ENCODE data around the gene CLSTN2. TPM values are rescaled to one million over a fixed set of nuclear protein-coding genes. Genes with fewer than 3 reads are reported as not detected.

Gene CLSTN2
- polyA plus RNA-seq, 2 donors = 0.20 TPM

- Histone ChIP-seq H3K4me1 (ENCODE audit: control insufficient read depth in 2 of 2, insufficient read depth in 2 of 2, low read length in 1 of 2) (no peaks in the 10 kb centered on the region), H3K27ac (ENCODE audit: low read depth in 2 of 2, low read length in 1 of 2) (no peak overlapping the region), H3K9me3 (ENCODE audit: control insufficient read depth in 2 of 2, insufficient read depth in 1 of 2, low read depth in 1 of 2, low read length in 1 of 2) (no peaks in the 10 kb centered on the region), H3K4me3 (ENCODE audit: low read depth in 1 of 2, low read length in 2 of 2) (no peak overlapping the region), H3K27me3 (ENCODE audit: control insufficient read depth in 1 of 2, insufficient read depth in 2 of 2, low read length in 2 of 2) (peaks cover 0 to 7% of the 10 kb centered on the region in 2 donors), H3K36me3 (ENCODE audit: control insufficient read depth in 2 of 2, insufficient read depth in 2 of 2, low read length in 1 of 2) (no peaks in the 10 kb centered on the region)
- 65 to 68% methylated on average over 2 of the region's 2 CpGs for WGBS, 2 donors
Observed at GRCh38 chr3:140308535-140308934, 373.6 kb downstream of the CLSTN2 start.

DNA sequence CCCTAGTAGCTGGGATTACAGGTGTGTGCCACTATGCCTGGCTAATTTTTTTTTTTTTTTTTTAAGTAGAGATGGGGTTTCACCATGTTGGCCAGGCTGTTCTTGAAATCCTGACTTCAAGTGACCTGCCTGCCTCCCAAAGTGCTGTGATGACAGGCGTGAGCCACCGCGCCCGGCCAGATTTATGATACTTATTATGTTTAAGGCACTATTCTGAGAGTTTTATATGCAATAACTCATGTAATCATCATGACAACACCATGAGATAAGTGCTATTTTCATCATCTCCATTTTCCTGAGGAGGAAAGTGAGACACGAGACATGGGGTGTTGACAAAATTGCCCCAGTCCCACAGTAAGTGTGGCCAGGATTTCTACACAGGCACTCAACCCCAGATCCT is 376.4 kb downstream of the CLSTN2 start:
- WGBS, 2 donors = 89 to 93% methylated on average over 5 of the region's 5 CpGs
- no peak overlapping the region for H3K4me3 ChIP-seq (ENCODE audit: low read depth in 1 of 2, low read length in 2 of 2)
- H3K27ac ChIP-seq (ENCODE audit: low read depth in 2 of 2, low read length in 1 of 2) = no peak overlapping the region

DNA sequence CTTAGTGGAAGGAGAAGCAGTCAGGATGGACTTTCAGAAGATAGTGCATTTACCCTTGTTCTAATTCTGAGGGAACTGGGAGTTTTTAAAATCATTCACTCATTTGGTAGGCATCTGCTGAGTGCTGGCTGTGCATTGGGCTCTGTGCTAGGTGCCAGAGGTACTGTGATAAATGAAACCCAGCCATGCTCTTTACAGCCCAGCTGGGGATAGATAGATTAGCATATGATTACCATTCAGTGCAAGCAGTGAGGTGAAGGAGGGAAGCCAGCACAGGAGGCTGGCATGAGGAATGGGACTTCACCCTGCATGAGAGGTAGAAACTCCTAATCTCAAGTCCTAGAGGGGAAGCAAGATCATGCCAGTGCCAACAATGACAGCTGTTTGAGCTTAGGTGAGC is 381.0 kb downstream of the CLSTN2 start:
- no peak overlapping the region for H3K27ac ChIP-seq (ENCODE audit: low read depth in 2 of 2, low read length in 1 of 2)

More for the DNA sequence above, 376.4 kb downstream of the CLSTN2 start:
- peaks cover 0 to 3% of the 10 kb centered on the region in 2 donors for H3K27me3 ChIP-seq (ENCODE audit: control insufficient read depth in 1 of 2, insufficient read depth in 2 of 2, low read length in 2 of 2)
- H3K4me1 ChIP-seq (ENCODE audit: control insufficient read depth in 2 of 2, insufficient read depth in 2 of 2, low read length in 1 of 2) = no peaks in the 10 kb centered on the region
- H3K36me3 ChIP-seq (ENCODE audit: control insufficient read depth in 2 of 2, insufficient read depth in 2 of 2, low read length in 1 of 2) = no peaks in the 10 kb centered on the region
- no peaks in the 10 kb centered on the region for H3K9me3 ChIP-seq (ENCODE audit: control insufficient read depth in 2 of 2, insufficient read depth in 1 of 2, low read depth in 1 of 2, low read length in 1 of 2)

DNA sequence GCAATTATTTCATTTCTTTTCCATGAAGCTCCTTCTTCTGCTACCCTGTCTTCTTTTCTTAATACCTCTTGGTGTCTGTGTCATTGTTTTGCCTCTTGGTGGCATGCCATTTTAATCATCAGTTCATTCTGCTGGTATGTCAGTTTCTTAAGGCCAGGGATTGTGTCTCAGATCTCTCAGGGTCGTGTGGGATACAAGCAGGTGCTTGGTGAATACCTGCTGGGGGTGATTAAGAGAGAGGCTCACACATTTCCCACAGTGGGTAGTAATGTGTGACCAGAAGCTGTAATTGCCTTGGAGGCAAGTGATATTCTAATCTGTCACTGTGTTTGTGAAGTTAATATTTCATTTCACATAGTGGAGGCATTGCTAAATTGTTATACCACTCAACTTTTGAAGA is 381.5 kb downstream of the CLSTN2 start:
- Histone ChIP-seq H3K27ac (ENCODE audit: low read depth in 2 of 2, low read length in 1 of 2) (no peak overlapping the region), H3K4me1 (ENCODE audit: control insufficient read depth in 2 of 2, insufficient read depth in 2 of 2, low read length in 1 of 2) (no peaks in the 10 kb centered on the region), H3K27me3 (ENCODE audit: control insufficient read depth in 1 of 2, insufficient read depth in 2 of 2, low read length in 2 of 2) (peaks cover 0 to 5% of the 10 kb centered on the region in 2 donors), H3K4me3 (ENCODE audit: low read depth in 1 of 2, low read length in 2 of 2) (no peak overlapping the region), H3K9me3 (ENCODE audit: control insufficient read depth in 2 of 2, insufficient read depth in 1 of 2, low read depth in 1 of 2, low read length in 1 of 2) (no peaks in the 10 kb centered on the region), H3K36me3 (ENCODE audit: control insufficient read depth in 2 of 2, insufficient read depth in 2 of 2, low read length in 1 of 2) (no peaks in the 10 kb centered on the region)
- 33 to 47% methylated on average over 1 of the region's 1 CpG for WGBS, 2 donors

More for the DNA sequence above, 381.0 kb downstream of the CLSTN2 start:
- Histone ChIP-seq H3K27me3 (ENCODE audit: control insufficient read depth in 1 of 2, insufficient read depth in 2 of 2, low read length in 2 of 2) (peaks cover 0 to 5% of the 10 kb centered on the region in 2 donors), H3K36me3 (ENCODE audit: control insufficient read depth in 2 of 2, insufficient read depth in 2 of 2, low read length in 1 of 2) (no peaks in the 10 kb centered on the region), H3K4me3 (ENCODE audit: low read depth in 1 of 2, low read length in 2 of 2) (no peak overlapping the region), H3K4me1 (ENCODE audit: control insufficient read depth in 2 of 2, insufficient read depth in 2 of 2, low read length in 1 of 2) (no peaks in the 10 kb centered on the region), H3K9me3 (ENCODE audit: control insufficient read depth in 2 of 2, insufficient read depth in 1 of 2, low read depth in 1 of 2, low read length in 1 of 2) (no peaks in the 10 kb centered on the region)

DNA sequence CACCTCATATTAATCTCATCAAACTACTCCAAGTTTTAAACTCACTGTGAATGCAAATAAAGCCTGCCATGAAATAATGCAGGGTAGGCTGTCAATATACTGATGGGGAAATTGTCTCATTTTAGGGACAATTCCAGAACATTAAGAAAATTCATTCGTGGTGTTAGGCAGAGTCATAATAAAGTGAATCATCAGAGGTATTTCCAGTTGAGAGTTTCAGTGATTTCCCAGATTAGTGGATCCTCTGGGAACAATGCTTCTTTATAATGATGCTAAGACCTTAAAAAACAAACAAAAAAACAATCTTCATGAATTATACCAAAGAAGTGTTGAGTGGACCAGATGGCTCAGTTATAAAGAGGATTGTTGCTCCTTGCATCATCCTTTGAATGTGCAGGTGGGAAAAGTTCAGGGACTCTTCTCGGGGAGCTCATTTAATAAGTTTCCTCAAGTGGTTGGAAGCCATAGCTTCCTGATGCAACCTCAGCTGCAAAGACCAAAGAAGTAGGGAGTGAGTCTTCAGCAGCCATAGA is 381.9 kb downstream of the CLSTN2 start:
- WGBS, 2 donors = 70 to 76% methylated on average over 2 of the region's 2 CpGs
- H3K27ac ChIP-seq (ENCODE audit: low read depth in 2 of 2, low read length in 1 of 2) = no peak overlapping the region
- H3K4me1 ChIP-seq (ENCODE audit: control insufficient read depth in 2 of 2, insufficient read depth in 2 of 2, low read length in 1 of 2) = no peaks in the 10 kb centered on the region

DNA sequence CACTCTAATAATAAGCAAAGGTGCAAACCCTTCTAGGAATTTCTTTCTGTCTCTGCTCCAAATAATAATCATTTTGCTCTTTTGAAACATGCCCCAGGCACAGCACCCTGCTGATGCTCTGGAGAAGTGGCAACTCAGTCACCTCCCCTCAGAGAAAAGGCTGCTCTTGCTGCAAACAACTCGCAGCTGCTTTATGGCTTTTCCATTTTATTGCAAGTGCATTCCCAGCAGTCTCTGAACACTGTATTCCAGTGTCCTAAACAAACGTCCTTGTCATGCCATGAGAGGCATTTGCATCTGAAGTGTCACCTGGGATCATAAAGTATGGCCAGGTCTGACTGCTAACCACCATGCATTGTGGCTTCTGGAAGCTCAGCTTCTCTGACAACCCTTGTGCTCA is 384.8 kb downstream of the CLSTN2 start:
- peaks cover 0 to 3% of the 10 kb centered on the region in 2 donors for H3K27me3 ChIP-seq (ENCODE audit: control insufficient read depth in 1 of 2, insufficient read depth in 2 of 2, low read length in 2 of 2)
- WGBS, 2 donors = 40 to 57% methylated on average over 2 of the region's 2 CpGs
- no peak overlapping the region for H3K4me3 ChIP-seq (ENCODE audit: low read depth in 1 of 2, low read length in 2 of 2)
- H3K9me3 ChIP-seq (ENCODE audit: control insufficient read depth in 2 of 2, insufficient read depth in 1 of 2, low read depth in 1 of 2, low read length in 1 of 2) = no peaks in the 10 kb centered on the region
- H3K27ac ChIP-seq (ENCODE audit: low read depth in 2 of 2, low read length in 1 of 2) = no peak overlapping the region
- H3K4me1 ChIP-seq (ENCODE audit: control insufficient read depth in 2 of 2, insufficient read depth in 2 of 2, low read length in 1 of 2) = no peaks in the 10 kb centered on the region
- no peaks in the 10 kb centered on the region for H3K36me3 ChIP-seq (ENCODE audit: control insufficient read depth in 2 of 2, insufficient read depth in 2 of 2, low read length in 1 of 2)

More for the DNA sequence above, 381.9 kb downstream of the CLSTN2 start:
- no peaks in the 10 kb centered on the region for H3K36me3 ChIP-seq (ENCODE audit: control insufficient read depth in 2 of 2, insufficient read depth in 2 of 2, low read length in 1 of 2)
- H3K4me3 ChIP-seq (ENCODE audit: low read depth in 1 of 2, low read length in 2 of 2) = no peak overlapping the region
- H3K9me3 ChIP-seq (ENCODE audit: control insufficient read depth in 2 of 2, insufficient read depth in 1 of 2, low read depth in 1 of 2, low read length in 1 of 2) = no peaks in the 10 kb centered on the region
- H3K27me3 ChIP-seq (ENCODE audit: control insufficient read depth in 1 of 2, insufficient read depth in 2 of 2, low read length in 2 of 2) = peaks cover 0 to 3% of the 10 kb centered on the region in 2 donors

GRCh38 chr3:140323561-140323960 is 388.6 kb downstream of the CLSTN2 start:
- H3K9me3 ChIP-seq (ENCODE audit: control insufficient read depth in 2 of 2, insufficient read depth in 1 of 2, low read depth in 1 of 2, low read length in 1 of 2) = no peaks in the 10 kb centered on the region
- H3K36me3 ChIP-seq (ENCODE audit: control insufficient read depth in 2 of 2, insufficient read depth in 2 of 2, low read length in 1 of 2) = no peaks in the 10 kb centered on the region
- H3K4me3 ChIP-seq (ENCODE audit: low read depth in 1 of 2, low read length in 2 of 2) = no peak overlapping the region
- 82 to 90% methylated on average over 1 of the region's 1 CpG for WGBS, 2 donors
- no peaks in the 10 kb centered on the region for H3K4me1 ChIP-seq (ENCODE audit: control insufficient read depth in 2 of 2, insufficient read depth in 2 of 2, low read length in 1 of 2)
- peaks cover 0 to 3% of the 10 kb centered on the region in 2 donors for H3K27me3 ChIP-seq (ENCODE audit: control insufficient read depth in 1 of 2, insufficient read depth in 2 of 2, low read length in 2 of 2)
- H3K27ac ChIP-seq (ENCODE audit: low read depth in 2 of 2, low read length in 1 of 2) = no peak overlapping the region

GRCh38 chr3:140332131-140332530 is 397.1 kb downstream of the CLSTN2 start:
- H3K27ac ChIP-seq (ENCODE audit: low read depth in 2 of 2, low read length in 1 of 2) = no peak overlapping the region
- H3K4me3 ChIP-seq (ENCODE audit: low read depth in 1 of 2, low read length in 2 of 2) = no peak overlapping the region
- H3K9me3 ChIP-seq (ENCODE audit: control insufficient read depth in 2 of 2, insufficient read depth in 1 of 2, low read depth in 1 of 2, low read length in 1 of 2) = no peaks in the 10 kb centered on the region
- no peaks in the 10 kb centered on the region for H3K27me3 ChIP-seq (ENCODE audit: control insufficient read depth in 1 of 2, insufficient read depth in 2 of 2, low read length in 2 of 2)
- no peaks in the 10 kb centered on the region for H3K36me3 ChIP-seq (ENCODE audit: control insufficient read depth in 2 of 2, insufficient read depth in 2 of 2, low read length in 1 of 2)
- 43 to 58% methylated on average over 2 of the region's 2 CpGs for WGBS, 2 donors
- no peaks in the 10 kb centered on the region for H3K4me1 ChIP-seq (ENCODE audit: control insufficient read depth in 2 of 2, insufficient read depth in 2 of 2, low read length in 1 of 2)

GRCh38 chr3:140334132-140334929 is 399.3 kb downstream of the CLSTN2 start:
- 84 to 90% methylated on average over 5 of the region's 5 CpGs for WGBS, 2 donors

GRCh38 chr3:140336465-140336864 is 401.5 kb downstream of the CLSTN2 start:
- Histone ChIP-seq H3K4me3 (ENCODE audit: low read depth in 1 of 2, low read length in 2 of 2) (no peak overlapping the region), H3K9me3 (ENCODE audit: control insufficient read depth in 2 of 2, insufficient read depth in 1 of 2, low read depth in 1 of 2, low read length in 1 of 2) (no peaks in the 10 kb centered on the region), H3K4me1 (ENCODE audit: control insufficient read depth in 2 of 2, insufficient read depth in 2 of 2, low read length in 1 of 2) (no peaks in the 10 kb centered on the region), H3K27me3 (ENCODE audit: control insufficient read depth in 1 of 2, insufficient read depth in 2 of 2, low read length in 2 of 2) (no peaks in the 10 kb centered on the region), H3K36me3 (ENCODE audit: control insufficient read depth in 2 of 2, insufficient read depth in 2 of 2, low read length in 1 of 2) (no peaks in the 10 kb centered on the region), H3K27ac (ENCODE audit: low read depth in 2 of 2, low read length in 1 of 2) (no peak overlapping the region)
- 44 to 53% methylated on average over 3 of the region's 3 CpGs for WGBS, 2 donors

More at GRCh38 chr3:140334132-140334929, 399.3 kb downstream of the CLSTN2 start:
- no peaks in the 10 kb centered on the region for H3K27me3 ChIP-seq (ENCODE audit: control insufficient read depth in 1 of 2, insufficient read depth in 2 of 2, low read length in 2 of 2)
- no peaks in the 10 kb centered on the region for H3K4me1 ChIP-seq (ENCODE audit: control insufficient read depth in 2 of 2, insufficient read depth in 2 of 2, low read length in 1 of 2)
- no peak overlapping the region for H3K27ac ChIP-seq (ENCODE audit: low read depth in 2 of 2, low read length in 1 of 2)
- no peaks in the 10 kb centered on the region for H3K36me3 ChIP-seq (ENCODE audit: control insufficient read depth in 2 of 2, insufficient read depth in 2 of 2, low read length in 1 of 2)
- no peaks in the 10 kb centered on the region for H3K9me3 ChIP-seq (ENCODE audit: control insufficient read depth in 2 of 2, insufficient read depth in 1 of 2, low read depth in 1 of 2, low read length in 1 of 2)
- no peak overlapping the region for H3K4me3 ChIP-seq (ENCODE audit: low read depth in 1 of 2, low read length in 2 of 2)

Measured in esophagus (tissue), 2 donors.